ENCODE data around the gene MINDY4. TPM values are rescaled to one million over a fixed set of nuclear protein-coding genes. Genes with fewer than 3 reads are reported as not detected.

MINDY4 gene
- total RNA-seq, 2 donors from 2014 or later = 1.6 to 1.8 TPM

GRCh38 chr7:30941582-30942323 is 170.5 kb downstream of the MINDY4 start:
- ATAC-seq (no peak), DNase-seq (no peak)
- Mint-ChIP-seq H3K4me1 (no peaks in the 10 kb centered on the region), H3K27me3 (peaks cover 39% of the 10 kb centered on the region), H3K27ac (no peak overlapping the region), H3K4me3 (no peak overlapping the region), H3K36me3 (ENCODE audit: low read depth) (no peaks in the 10 kb centered on the region)
- H3K9me3 ChIP-seq (ENCODE audit: control insufficient read depth, low read length, poor library complexity, severe bottlenecking) = no peaks in the 10 kb centered on the region

Other genes with a start within 250 kb of the MINDY4 start
- 100 to 1,000 TPM in 1 of 2 donors, 10 to 100 TPM in 1; 84.6 to 114 TPM for gene GARS1, start 176.5 kb upstream of the MINDY4 start, total RNA-seq
- not detected for gene CRHR2, start 89.0 kb upstream of the MINDY4 start, total RNA-seq
- 1 to 10 TPM in 1 of 2 donors, under 1 TPM in 1; 0.65 to 1.2 TPM for gene INMT, start 19.3 kb upstream of the MINDY4 start, total RNA-seq
- under 1 TPM; 0.35 to 0.83 TPM for gene AQP1, start 140.4 kb downstream of the MINDY4 start, total RNA-seq
- not detected for gene GHRHR, start 192.5 kb downstream of the MINDY4 start, total RNA-seq